SH-SY5Y (cell line): ENCODE measurements around the gene ARHGAP4.

Experiments
- GATA2 ChIP-seq: IDR thresholded peaks from 2 replicates; pipeline ENCODE4 v1.6.1; 2011; ENCODE audit warnings: mild to moderate bottlenecking, low read depth, low read length
- GATA3 ChIP-seq: IDR thresholded peaks from 2 replicates; pipeline ENCODE4 v1.6.1; 2011; ENCODE audit warnings: low read depth, mild to moderate bottlenecking, low read length, moderate library complexity

DNA sequence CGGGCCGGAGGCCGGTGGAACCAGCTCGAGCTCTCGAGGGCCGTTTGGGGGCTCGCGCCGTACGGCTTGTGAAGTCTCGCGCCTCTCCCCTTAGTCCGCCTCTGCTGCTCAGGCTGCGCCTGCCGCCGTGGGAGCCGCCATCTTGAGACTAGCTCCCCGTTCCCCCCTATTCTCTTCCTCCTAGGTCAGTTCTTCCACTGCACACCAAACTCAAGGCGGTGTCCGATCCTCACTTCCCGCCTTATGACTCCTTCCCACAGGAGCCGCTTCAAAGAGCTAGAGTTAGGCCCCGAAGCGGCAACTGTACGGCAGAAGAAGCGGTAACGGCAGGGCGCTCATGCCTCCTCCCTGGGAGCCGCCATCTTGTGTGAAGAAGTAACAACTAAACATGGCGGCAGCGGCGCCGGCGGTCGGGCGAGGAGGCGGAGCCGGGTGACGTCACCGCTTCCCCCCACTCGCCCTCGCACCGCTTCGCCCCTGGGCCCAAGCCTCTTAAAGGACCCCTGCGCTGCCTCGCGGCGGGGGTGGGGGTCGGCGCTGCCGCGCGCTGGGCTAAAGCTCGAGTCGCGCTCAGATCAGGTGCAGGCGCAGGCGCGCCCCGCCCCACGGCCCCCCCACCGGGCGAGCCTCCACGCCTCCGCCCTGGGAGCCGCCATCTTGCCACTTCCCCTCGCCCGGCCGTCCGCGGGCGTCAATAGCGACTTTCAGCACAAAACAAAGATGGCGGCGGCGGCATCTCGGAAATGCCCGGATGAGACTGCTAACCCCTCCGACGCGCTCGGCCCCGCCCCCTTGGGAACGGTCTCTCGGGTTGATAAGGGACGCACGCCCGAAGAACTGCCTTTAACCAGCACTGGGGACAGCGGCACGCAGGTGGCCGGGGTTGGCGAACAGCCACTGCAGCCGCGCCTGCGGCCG lies 45.6 kb upstream of the ARHGAP4 start, which contains the start of gene HCFC1:
- TF ChIP-seq GATA3 (no peak), GATA2 (0 out of 2 replicates have a peak, but pooled peaks have one; percentile 38)
